ENCODE results near the gene TBCC. TPM values are rescaled to one million over a fixed set of nuclear protein-coding genes. Genes with fewer than 3 reads are reported as not detected.

The TBCC gene
- 36.1 and 43.2 TPM in 2 replicates for total RNA-seq (2016; rRNA removed; fragmentation: Illumina TruSeq; extraction: Trizol)
- 13.4 and 14.0 TPM in 2 replicates for total RNA-seq (2016; cell fraction: cytosol; rRNA removed; fragmentation: Illumina TruSeq; extraction: Trizol; ENCODE audit: low read depth)
- 37.2 and 41.5 TPM in 2 replicates for total RNA-seq (2016; cell fraction: insoluble cytoplasmic fraction; rRNA removed; fragmentation: Illumina TruSeq; extraction: Trizol)
- 20.4 and 22.9 TPM in 2 replicates for total RNA-seq (2016; cell fraction: membrane; rRNA removed; fragmentation: Illumina TruSeq; extraction: Trizol)
- 17.5 and 20.0 TPM in 2 replicates for total RNA-seq (2016; cell fraction: nucleus; rRNA removed; fragmentation: Illumina TruSeq; extraction: Trizol)
- 14.8 and 18.0 TPM in 2 replicates for polyA plus RNA-seq (2011; rRNA removed)
- 14.9 and 15.6 TPM in 2 replicates for polyA plus RNA-seq (2011; cell fraction: cytosol; rRNA removed)
- 12.6 and 13.8 TPM in 2 replicates for polyA plus RNA-seq (2011; cell fraction: nucleus; rRNA removed)
- polyA plus RNA-seq (2012) = 12.0 and 15.3 TPM in 2 replicates
- 5.2 and 5.5 TPM in 2 replicates for polyA plus RNA-seq (2016; cell fraction: cytosol; fragmentation: Illumina TruSeq; extraction: Trizol; ENCODE audit: low read depth)
- polyA plus RNA-seq (2016; cell fraction: insoluble cytoplasmic fraction; fragmentation: Illumina TruSeq; extraction: Trizol; ENCODE audit: low read depth) = 26.8 and 28.7 TPM in 2 replicates
- polyA plus RNA-seq (2016; cell fraction: membrane; fragmentation: Illumina TruSeq; extraction: Trizol; ENCODE audit: low read depth) = 7.8 and 9.2 TPM in 2 replicates
- polyA plus RNA-seq (2016; cell fraction: nucleus; fragmentation: Illumina TruSeq; extraction: Trizol; ENCODE audit: insufficient read depth, low read depth) = 20.6 and 21.7 TPM in 2 replicates
- 10.7 and 14.8 TPM in 2 replicates for polyA minus RNA-seq (2011; rRNA and poly(A)+ RNA removed; ENCODE audit: low replicate concordance)
- polyA minus RNA-seq (2011; cell fraction: cytosol; rRNA and poly(A)+ RNA removed) = 8.2 and 9.3 TPM in 2 replicates
- polyA minus RNA-seq (2011; cell fraction: nucleus; rRNA and poly(A)+ RNA removed) = 7.6 and 7.7 TPM in 2 replicates
- Bru-seq, nascent RNA = percentile 92 among the genes with signal in this experiment
- BruChase-seq, experiment 1, labeled RNA remaining after a 6-hour chase = percentile 69 among the genes with signal in this experiment
- BruChase-seq, experiment 2, labeled RNA remaining after a 2-hour chase = percentile 94 among the genes with signal in this experiment
- long read RNA-seq, experiment 1, transcript TBCC-201 (1 exons, 1,616 nt) = major isoform, 77 of 77 reads
- long read RNA-seq, experiment 1, partial matches to known transcripts = 0 of 77 reads
- long read RNA-seq, experiment 1, other reads (novel, unspliced or antisense) = 0 of 77 reads
- long read RNA-seq, experiment 2, transcript TBCC-201 (1 exons, 1,616 nt) = major isoform, 73 of 73 reads
- long read RNA-seq, experiment 2, partial matches to known transcripts = 0 of 73 reads
- long read RNA-seq, experiment 2, other reads (novel, unspliced or antisense) = 0 of 73 reads

DNA sequence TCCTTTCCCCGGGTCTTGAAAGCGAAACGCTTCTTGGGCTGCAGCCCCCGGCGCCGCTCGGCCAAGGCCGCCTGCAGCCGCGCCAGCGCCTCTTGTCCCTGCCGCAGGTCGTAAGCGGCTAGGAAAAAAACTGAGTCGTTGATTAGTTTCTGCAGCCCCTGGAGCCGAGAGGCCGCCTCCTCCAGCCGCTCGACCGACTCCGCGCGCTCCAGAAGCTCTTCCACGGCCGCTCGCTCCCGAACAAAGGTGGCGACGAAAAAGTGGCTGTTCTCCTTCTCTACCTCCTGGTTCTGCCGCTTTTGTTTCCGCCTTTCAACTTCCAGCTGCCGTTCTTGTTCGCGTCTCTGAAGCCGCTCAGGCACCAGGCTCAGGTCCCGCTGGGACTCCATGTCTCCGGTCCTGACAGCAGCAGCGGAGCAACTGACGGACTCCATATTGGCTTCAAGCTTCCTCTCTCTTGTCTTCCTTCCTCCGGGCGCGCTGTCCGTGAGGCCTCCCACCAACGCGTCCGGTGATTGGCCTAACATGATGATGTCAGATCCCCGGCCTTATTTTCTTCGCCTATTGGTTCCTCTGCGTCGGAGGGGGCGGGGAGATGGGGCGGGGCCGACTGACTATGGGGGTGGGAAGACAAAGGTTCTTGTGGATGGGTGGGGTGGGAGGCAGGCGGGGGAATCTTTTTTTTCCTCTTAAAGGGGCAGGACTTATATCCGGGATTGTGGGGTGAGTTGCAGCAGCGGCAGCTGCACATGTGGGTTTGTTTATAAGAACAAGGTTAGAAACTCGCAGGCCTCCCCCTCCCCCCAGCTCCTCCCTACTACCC lies at the start of gene TBCC:
TBCC (minus strand) TSS at position 464 of the 823 bp plus-strand sequence; CDS start at position 434, 30 bp downstream.
- Histone ChIP-seq H3K4me2 (ENCODE audit: low read depth, low read length) (peak within 1 kb of the TSS; percentile 96), H3K79me2 (ENCODE audit: insufficient read depth, low read length) (peaks cover 24% of the 10 kb centered on the region), H3K4me1 (ENCODE audit: insufficient read depth, low read length) (peaks cover 44% of the 10 kb centered on the region), H3K36me3 (replicated peaks in 1 of 2; ENCODE audit: control insufficient read depth in 1 of 2, insufficient read depth in 2 of 2, low read length in 2 of 2) (no peaks in the 10 kb centered on the region), H3K27me3 (ENCODE audit: control insufficient read depth in 1 of 2, insufficient read depth in 2 of 2, low read length in 2 of 2) (no peaks in the 10 kb centered on the region; a peak in 1 of 5 replicates), H3K9me3 (ENCODE audit: low read length) (no peaks in the 10 kb centered on the region), H3K4me3 (replicated peaks in 1 of 3; ENCODE audit: insufficient read depth in 1 of 3, low read depth in 2 of 3, low read length in 3 of 3) (peak within 1 kb of the TSS; percentile 93 to 100 (median 99)), H4K20me1 (ENCODE audit: insufficient read depth, low read length) (peaks cover 14% of the 10 kb centered on the region; the same call in 1 of the 2 replicates), H3K9ac (ENCODE audit: insufficient read depth, low read depth, low read length) (peak within 1 kb of the TSS; percentile 98), H2AFZ (ENCODE audit: low read length) (no peak within 1 kb of the TSS), H3K27ac (ENCODE audit: extremely low read length, insufficient read depth, low read length) (peak within 1 kb of the TSS; percentile 93)
- in situ Hi-C loops (cut with HindIII; ENCODE audit: extremely low pct_ligation_motif_present, low pct_unique_long_range_greater_than_20kb) = loop anchor here (5.0 kb wide), 1 partner anchor 36 kb away; the partner anchor contains the start of gene BICRAL
- TSS peak; percentile 91 for BruUV-seq (replicated peaks)
- peak; percentile 87 for ATAC-seq
- peak; percentile 91 for FAIRE-seq
- 2% methylated on average over 46 of the region's 57 CpGs for WGBS (ENCODE audit: low lambda C conversion rate)
- POLR2A ChIA-PET = interaction anchor here (0.6 to 8.3 kb wide), 36 partner anchors 9 to 852 kb away, joined by 3 to 270 read pairs (median 5); partner anchors contain the start of genes BICRAL, CNPY3, CUL7 and KLHDC3
- peak; percentile 99 for DNase-seq (ENCODE audit: low spot score)
- CTCF ChIA-PET (ENCODE audit: low intra/inter-chr PET ratio, low total read pairs) = no interaction called here
- intact Hi-C loops (cut with micrococcal nuclease; ENCODE audit: unreplicated experiment) = loop anchor here (1.0 to 10.0 kb wide), 3 partner anchors 36 to 181 kb away; partner anchors contain the start of genes BICRAL, RPL7L1 and UBR2
- TF ChIP-seq JDP2 (CRISPR knock-in tag; IDR thresholded peaks at IDR 0.05; ENCODE audit: borderline replicate concordance) = no peak
- TF ChIP-seq, protein P1, sequence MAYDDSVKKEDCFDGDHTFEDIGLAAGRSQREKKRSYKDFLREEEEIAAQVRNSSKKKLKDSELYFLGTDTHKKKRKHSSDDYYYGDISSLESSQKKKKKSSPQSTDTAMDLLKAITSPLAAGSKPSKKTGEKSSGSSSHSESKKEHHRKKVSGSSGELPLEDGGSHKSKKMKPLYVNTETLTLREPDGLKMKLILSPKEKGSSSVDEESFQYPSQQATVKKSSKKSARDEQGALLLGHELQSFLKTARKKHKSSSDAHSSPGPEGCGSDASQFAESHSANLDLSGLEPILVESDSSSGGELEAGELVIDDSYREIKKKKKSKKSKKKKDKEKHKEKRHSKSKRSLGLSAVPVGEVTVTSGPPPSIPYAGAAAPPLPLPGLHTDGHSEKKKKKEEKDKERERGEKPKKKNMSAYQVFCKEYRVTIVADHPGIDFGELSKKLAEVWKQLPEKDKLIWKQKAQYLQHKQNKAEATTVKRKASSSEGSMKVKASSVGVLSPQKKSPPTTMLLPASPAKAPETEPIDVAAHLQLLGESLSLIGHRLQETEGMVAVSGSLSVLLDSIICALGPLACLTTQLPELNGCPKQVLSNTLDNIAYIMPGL (CRISPR knock-in tag; IDR thresholded peaks at IDR 0.05; ENCODE audit: borderline replicate concordance in 1 of 2, low read depth in 1 of 2) = peak; percentile 74 to 81; a peak in 3 of 4 replicates
- TF ChIP-seq SP2 (CRISPR knock-in tag; IDR thresholded peaks at IDR 0.05) = peak; percentile 43; the same call in 1 of the 2 replicates
- TF ChIP-seq BCL6 (CRISPR knock-in tag; IDR thresholded peaks at IDR 0.05) = peak; percentile 39; the same call in 1 of the 2 replicates
- no peak for TF ChIP-seq ESRRA (CRISPR knock-in tag; IDR thresholded peaks at IDR 0.05; ENCODE audit: low read depth)
- TF ChIP-seq, protein P2, sequence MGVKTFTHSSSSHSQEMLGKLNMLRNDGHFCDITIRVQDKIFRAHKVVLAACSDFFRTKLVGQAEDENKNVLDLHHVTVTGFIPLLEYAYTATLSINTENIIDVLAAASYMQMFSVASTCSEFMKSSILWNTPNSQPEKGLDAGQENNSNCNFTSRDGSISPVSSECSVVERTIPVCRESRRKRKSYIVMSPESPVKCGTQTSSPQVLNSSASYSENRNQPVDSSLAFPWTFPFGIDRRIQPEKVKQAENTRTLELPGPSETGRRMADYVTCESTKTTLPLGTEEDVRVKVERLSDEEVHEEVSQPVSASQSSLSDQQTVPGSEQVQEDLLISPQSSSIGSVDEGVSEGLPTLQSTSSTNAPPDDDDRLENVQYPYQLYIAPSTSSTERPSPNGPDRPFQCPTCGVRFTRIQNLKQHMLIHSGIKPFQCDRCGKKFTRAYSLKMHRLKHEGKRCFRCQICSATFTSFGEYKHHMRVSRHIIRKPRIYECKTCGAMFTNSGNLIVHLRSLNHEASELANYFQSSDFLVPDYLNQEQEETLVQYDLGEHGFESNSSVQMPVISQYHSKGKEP (CRISPR knock-in tag; IDR thresholded peaks at IDR 0.05) = peak; percentile 82; the same call in 1 of the 2 replicates
- TF ChIP-seq PHF21A (CRISPR knock-in tag; IDR thresholded peaks at IDR 0.05) = no peak
- TF ChIP-seq ZC3H13 (CRISPR knock-in tag; IDR thresholded peaks at IDR 0.05) = no peak
- no peak for TF ChIP-seq ADNP (CRISPR knock-in tag; IDR thresholded peaks at IDR 0.05)
- TF ChIP-seq ZNF367 (CRISPR knock-in tag; IDR thresholded peaks at IDR 0.05; ENCODE audit: borderline replicate concordance) = 0 out of 2 replicates have a peak, but pooled peaks have one; percentile 68
- no peak for TF ChIP-seq ZNF747 (CRISPR knock-in tag; IDR thresholded peaks at IDR 0.05; ENCODE audit: borderline replicate concordance)
- TF ChIP-seq SPEN (CRISPR knock-in tag; IDR thresholded peaks at IDR 0.05; ENCODE audit: low read depth) = no peak; the same call in 1 of the 2 replicates
- no peak for TF ChIP-seq ZFP36L2 (CRISPR knock-in tag; IDR thresholded peaks at IDR 0.05)
